Stomach (tissue), 9 donors: Measurements from ENCODE around the gene THAP5. TPM values are rescaled to one million over a fixed set of nuclear protein-coding genes. Genes with fewer than 3 reads are reported as not detected.

ENCODE experiments used
- DNase-seq, 2 donors: peaks; one replicate each; pipeline versions ENCODE4 v3.0.0 to v3.0.0-alpha.2; 2013 to 2019
- H3K27ac ChIP-seq, 5 donors: fragments of 200-600 bp in 4 of 5; sonication (generic) in 4 of 5; one replicate each; pipeline ENCODE4 v1.5.1; 2013 to 2019; ENCODE audit warnings: mild to moderate bottlenecking in 1 of 5, moderate library complexity in 1 of 5
- H3K27me3 ChIP-seq, 3 donors: fragments of 200-600 bp; sonication (generic); one replicate each; pipeline ENCODE4 v1.5.1; 2017 to 2019; ENCODE audit warnings: mixed run types in 1 of 3
- H3K36me3 ChIP-seq, 4 donors: fragments of 200-600 bp; sonication (generic); 1 replicate in 3 of 4; 2 replicates in 1 of 4; pipeline ENCODE4 v1.5.1; 2016 to 2019
- H3K4me1 ChIP-seq, 4 donors: fragments of 200-600 bp; sonication (generic); one replicate each; pipeline ENCODE4 v1.5.1; 2016 to 2019
- H3K4me3 ChIP-seq, 4 donors: fragments of 200-600 bp; sonication (generic) in 3 of 4; one replicate each; pipeline ENCODE4 v1.5.1; 2016 to 2019; ENCODE audit warnings: mild to moderate bottlenecking in 1 of 4
- H3K9me3 ChIP-seq, 4 donors: fragments of 200-600 bp; sonication (generic); one replicate each; pipeline ENCODE4 v1.5.1; 2016 to 2019
- CTCF ChIP-seq, 7 experiments: fragments of 450-650 bp in 4 of 7; fragments of 200-600 bp in 3 of 7; sonication (generic) in 3 of 7; IDR thresholded peaks; one replicate each; pipeline ENCODE4 v1.5.1; 2016 to 2019; ENCODE audit warnings: antibody characterized with exemption in 7 of 7, control low read depth in 2 of 7, mild to moderate bottlenecking in 1 of 7
- EP300 ChIP-seq: sonication (generic); formaldehyde crosslinking; IDR thresholded peaks from one replicate; pipeline ENCODE4 v1.6.1; 2017; ENCODE audit warnings: antibody characterized with exemption
- POLR2A ChIP-seq, 4 donors: fragments of 450-650 bp; IDR thresholded peaks; one replicate each; pipeline ENCODE4 v1.6.1; 2016; ENCODE audit warnings: antibody characterized with exemption in 4 of 4, control low read depth in 2 of 4, mild to moderate bottlenecking in 1 of 4, moderate library complexity in 1 of 4
- POLR2AphosphoS5 ChIP-seq, 3 donors: sonication (generic); formaldehyde crosslinking; IDR thresholded peaks; one replicate each; pipeline ENCODE4 v1.6.1; 2016; ENCODE audit warnings: antibody characterized with exemption in 3 of 3
- WGBS, 5 donors: extraction: QIAGEN DNeasy Blood & Tissue Kit in 3 of 5; methylation state at CpG; one replicate each; pipeline versions ENCODE4 v1.1.5 to v1.1.7; 2013 to 2018; 5-methylcytosine and 5-hydroxymethylcytosine counted together
- intact Hi-C: fragments of 100-400 bp; cut with DNase I; formaldehyde crosslinking; loops from one replicate; pipeline ENCODE4 v1.15.1; 2023; ENCODE audit warnings: low total_unique reads
- polyA plus RNA-seq, 3 donors: library from polyadenylated mRNA; stranded (reverse); fragments of 200-250 nt; gene quantifications; one replicate each; pipeline ENCODE4 v1.2.3, GENCODE V29; 2013
- total RNA-seq, 5 donors: library from RNA; depleted of rRNA; stranded (reverse); fragments of >200 nt; gene quantifications; one replicate each; pipeline versions ENCODE4 v1.1.0 to v1.2.3, GENCODE V29; 2014 to 2016
- donor health status: healthy with polysubstance abuse.
- donor health status: Bipolar disorder and iron deficiency.
- donor health status: healthy.

THAP5 gene
- total and polyA plus RNA-seq, 8 donors: 5.8 to 73.2 (median 20.1) TPM

GRCh38 chr7:108565987-108566386 lies 3.5 kb downstream of the THAP5 start:
- intact Hi-C loops: no loop called here
- DNase-seq: no peak
- Histone ChIP-seq H3K27ac (no peak overlapping the region), H3K9me3 (no peaks in the 10 kb centered on the region), H3K27me3 (no peaks in the 10 kb centered on the region), H3K36me3 (peaks cover 5 to 30% (median 26%) of the 10 kb centered on the region in 4 donors), H3K4me3 (no peak overlapping the region), H3K4me1 (peaks cover 7 to 35% (median 21%) of the 10 kb centered on the region in 4 donors)
- TF ChIP-seq POLR2AphosphoS5 (IDR thresholded peaks at IDR 0.05) (no peak), EP300 (no peak), CTCF (IDR thresholded peaks at IDR 0.05) (no peak), POLR2A (IDR thresholded peaks at IDR 0.05) (no peak)

GRCh38 chr7:108561047-108561619 lies 8.4 kb downstream of the THAP5 start:
- peaks cover 0 to 4% (median 0%) of the 10 kb centered on the region in 4 donors for H3K4me1 ChIP-seq
- H3K27ac ChIP-seq: no peak overlapping the region
- no peaks in the 10 kb centered on the region for H3K27me3 ChIP-seq
- DNase-seq: no peak
- peaks cover 5 to 33% (median 29%) of the 10 kb centered on the region in 4 donors for H3K36me3 ChIP-seq
- no peak for TF ChIP-seq CTCF (IDR thresholded peaks at IDR 0.05)
- TF ChIP-seq EP300: no peak
- no peak for TF ChIP-seq POLR2AphosphoS5 (IDR thresholded peaks at IDR 0.05)
- no peak for TF ChIP-seq POLR2A (IDR thresholded peaks at IDR 0.05)
- 92 to 96% (median 95%) methylated on average over 4 of the region's 4 CpGs for WGBS, 5 donors
- H3K4me3 ChIP-seq: no peak overlapping the region
- intact Hi-C loops: no loop called here
- peaks cover 8 to 24% (median 18%) of the 10 kb centered on the region in 4 donors for H3K9me3 ChIP-seq

GRCh38 chr7:108559253-108559652 lies 10.3 kb downstream of the THAP5 start:
- WGBS, 5 donors: 60 to 75% (median 63%) methylated on average over 4 of the region's 4 CpGs
- no peak for DNase-seq
- H3K4me1 ChIP-seq: no peaks in the 10 kb centered on the region
- no peaks in the 10 kb centered on the region for H3K27me3 ChIP-seq
- no peak overlapping the region for H3K27ac ChIP-seq
- intact Hi-C loops: no loop called here
- no peak for TF ChIP-seq POLR2AphosphoS5 (IDR thresholded peaks at IDR 0.05)
- TF ChIP-seq CTCF (IDR thresholded peaks at IDR 0.05): no peak
- no peak for TF ChIP-seq EP300
- TF ChIP-seq POLR2A (IDR thresholded peaks at IDR 0.05): no peak
- peaks cover 8 to 29% (median 21%) of the 10 kb centered on the region in 4 donors for H3K9me3 ChIP-seq
- H3K36me3 ChIP-seq: peaks cover under 1 to 14% (median 13%) of the 10 kb centered on the region in 4 donors
- H3K4me3 ChIP-seq: no peak overlapping the region

- Histone ChIP-seq H3K4me3 (no peak overlapping the region), H3K27me3 (no peaks in the 10 kb centered on the region), H3K36me3 (peaks cover 0 to 8% (median 6%) of the 10 kb centered on the region in 4 donors), H3K27ac (no peak overlapping the region), H3K9me3 (peaks cover 8 to 29% (median 21%) of the 10 kb centered on the region in 4 donors), H3K4me1 (no peaks in the 10 kb centered on the region)
- TF ChIP-seq POLR2AphosphoS5 (IDR thresholded peaks at IDR 0.05) (no peak), CTCF (IDR thresholded peaks at IDR 0.05) (no peak), POLR2A (IDR thresholded peaks at IDR 0.05) (no peak), EP300 (no peak)
- WGBS, 5 donors: 95 to 100% (median 98%) methylated on average over 1 of the region's 1 CpG
- no peak for DNase-seq
- intact Hi-C loops: no loop called here
Measured at GRCh38 chr7:108557617-108558016, 11.9 kb downstream of the THAP5 start.
